ENCODE results near the gene ADCY2.

DNA sequence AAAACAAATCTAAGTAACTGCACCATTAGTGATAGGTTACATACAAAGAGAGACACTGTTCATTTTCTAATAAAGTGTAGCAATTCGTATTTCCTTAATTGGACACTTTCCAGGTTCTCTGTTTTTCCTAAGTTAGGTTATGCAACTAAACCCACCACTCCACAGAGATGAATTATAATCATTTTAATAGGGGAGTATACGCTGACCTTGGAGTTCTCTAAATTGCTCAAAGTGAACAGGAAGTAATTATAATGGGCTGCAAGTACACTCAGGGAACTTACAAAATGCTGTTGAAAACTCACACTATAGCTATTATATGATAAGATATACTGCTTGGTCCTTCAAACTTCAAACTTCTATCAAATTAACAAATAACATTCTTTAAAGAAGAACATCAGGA lies 18.2 kb upstream of the ADCY2 start:
- TF ChIP-seq, protein P1, sequence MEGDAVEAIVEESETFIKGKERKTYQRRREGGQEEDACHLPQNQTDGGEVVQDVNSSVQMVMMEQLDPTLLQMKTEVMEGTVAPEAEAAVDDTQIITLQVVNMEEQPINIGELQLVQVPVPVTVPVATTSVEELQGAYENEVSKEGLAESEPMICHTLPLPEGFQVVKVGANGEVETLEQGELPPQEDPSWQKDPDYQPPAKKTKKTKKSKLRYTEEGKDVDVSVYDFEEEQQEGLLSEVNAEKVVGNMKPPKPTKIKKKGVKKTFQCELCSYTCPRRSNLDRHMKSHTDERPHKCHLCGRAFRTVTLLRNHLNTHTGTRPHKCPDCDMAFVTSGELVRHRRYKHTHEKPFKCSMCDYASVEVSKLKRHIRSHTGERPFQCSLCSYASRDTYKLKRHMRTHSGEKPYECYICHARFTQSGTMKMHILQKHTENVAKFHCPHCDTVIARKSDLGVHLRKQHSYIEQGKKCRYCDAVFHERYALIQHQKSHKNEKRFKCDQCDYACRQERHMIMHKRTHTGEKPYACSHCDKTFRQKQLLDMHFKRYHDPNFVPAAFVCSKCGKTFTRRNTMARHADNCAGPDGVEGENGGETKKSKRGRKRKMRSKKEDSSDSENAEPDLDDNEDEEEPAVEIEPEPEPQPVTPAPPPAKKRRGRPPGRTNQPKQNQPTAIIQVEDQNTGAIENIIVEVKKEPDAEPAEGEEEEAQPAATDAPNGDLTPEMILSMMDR (IDR thresholded peaks at IDR 0.05) = no peak
- no peak for TF ChIP-seq POLR2A (IDR thresholded peaks at IDR 0.05)

Data from heart left ventricle (tissue), 13 donors.